GM19240 (cell line): ENCODE data around the gene LPCAT1.
"Not testable (repeated sequence)": the region's sequence is repeated elsewhere in the genome, so short reads cannot be mapped to it uniquely, and the experiment has no call there.

Source experiments
- DNase-seq: peaks from one replicate; pipeline ENCODE4 v3.0.0; 2011; ENCODE audit warnings: low spot score; ENCODE audit not compliant: insufficient read length

LPCAT1 gene

DNA sequence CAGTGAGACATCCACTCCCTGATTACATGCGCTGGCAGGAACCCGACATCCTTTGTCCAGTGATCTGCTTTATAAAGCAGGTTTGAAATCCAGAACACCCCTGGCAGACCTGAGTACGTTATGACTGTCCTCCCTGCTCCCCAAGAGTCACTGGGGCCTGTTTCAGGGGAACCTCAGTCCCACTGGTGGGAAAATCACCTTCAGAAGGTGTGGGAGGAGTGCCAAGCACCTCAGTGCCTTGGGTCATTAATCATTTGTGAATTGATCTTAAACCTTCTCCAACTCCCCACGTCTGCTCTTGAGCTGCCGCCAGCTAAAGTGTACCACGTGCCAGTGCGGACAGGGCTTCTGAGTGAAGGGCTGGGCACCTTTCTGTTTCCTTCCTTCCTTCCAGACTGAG, 94.7 kb downstream of the LPCAT1 start:
- no peak for DNase-seq

DNA sequence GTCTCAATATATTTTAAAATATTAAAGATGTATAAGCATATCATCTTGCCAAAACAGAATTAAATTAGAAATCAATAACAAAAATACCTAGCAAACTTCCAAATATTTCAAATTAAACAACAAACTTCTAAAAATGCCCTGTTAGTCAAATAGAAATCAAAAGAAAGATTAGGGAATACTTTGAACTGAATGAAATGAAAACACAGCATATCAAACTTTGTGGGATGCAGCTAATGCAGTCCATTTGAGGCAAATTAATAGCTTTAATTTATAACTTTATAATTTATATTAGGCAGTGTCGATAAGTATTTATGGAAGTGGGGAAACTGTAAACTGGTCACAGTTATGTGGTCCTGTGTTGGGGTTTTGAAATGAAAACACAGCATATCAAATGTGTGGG, 95.7 kb downstream of the LPCAT1 start:
- no peak for DNase-seq

DNA sequence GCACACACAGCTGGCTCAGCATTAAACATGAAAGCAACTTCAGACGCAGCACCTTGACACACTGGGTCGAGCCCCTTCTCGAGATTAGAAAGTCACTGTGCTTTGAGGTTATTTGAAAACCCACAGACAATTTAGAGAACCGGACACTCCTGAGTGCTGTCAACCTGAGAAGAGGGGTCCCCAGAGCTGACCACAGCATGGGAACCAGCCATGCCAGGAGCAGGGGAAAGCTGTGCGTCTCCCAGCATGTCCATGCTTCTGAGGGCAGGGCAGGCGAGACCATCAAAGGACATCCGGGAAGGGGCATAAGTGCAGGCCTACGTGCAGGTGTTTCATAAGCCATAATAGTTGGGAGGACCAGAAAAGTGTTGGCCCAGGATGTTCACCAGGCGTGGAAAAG, 99.0 kb downstream of the LPCAT1 start:
- no peak for DNase-seq

DNA sequence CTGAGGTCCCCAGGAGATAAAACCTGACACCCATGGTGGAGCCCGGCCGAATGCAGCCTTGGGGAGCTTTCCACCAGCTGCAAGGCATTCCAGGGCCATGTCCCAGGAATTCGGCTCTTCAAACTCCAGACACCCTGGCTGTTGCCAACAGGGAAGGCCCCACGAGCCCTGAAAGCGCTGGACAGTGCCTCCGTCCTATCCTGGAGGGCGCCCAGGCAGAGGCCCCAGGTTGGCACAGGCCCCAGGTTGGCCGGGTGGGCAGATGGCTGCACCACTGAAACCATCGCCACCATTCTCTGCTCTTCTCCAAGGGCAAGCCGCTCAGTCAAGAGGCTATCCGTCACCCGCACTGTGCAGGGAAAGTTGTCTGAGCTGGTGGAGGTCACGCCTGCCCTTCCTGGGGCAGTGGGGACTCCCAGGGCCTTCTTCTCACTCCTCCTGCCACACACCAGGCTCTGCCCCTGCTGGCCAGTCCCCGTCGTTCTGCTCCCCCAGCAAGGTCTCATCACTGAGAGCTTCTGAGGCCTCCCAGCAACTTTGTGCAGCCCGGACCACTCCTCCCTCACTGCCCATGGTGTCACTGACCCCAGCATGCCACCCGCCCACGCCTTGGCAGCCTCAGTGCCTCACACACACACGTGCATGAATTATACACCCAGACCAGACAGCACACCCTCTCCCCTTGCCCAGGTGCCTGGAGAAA, 99.7 kb downstream of the LPCAT1 start:
- no peak for DNase-seq

GRCh38 chr5:1422522-1422921, 101.2 kb downstream of the LPCAT1 start:
- DNase-seq, result not testable (repeated sequence)

DNA sequence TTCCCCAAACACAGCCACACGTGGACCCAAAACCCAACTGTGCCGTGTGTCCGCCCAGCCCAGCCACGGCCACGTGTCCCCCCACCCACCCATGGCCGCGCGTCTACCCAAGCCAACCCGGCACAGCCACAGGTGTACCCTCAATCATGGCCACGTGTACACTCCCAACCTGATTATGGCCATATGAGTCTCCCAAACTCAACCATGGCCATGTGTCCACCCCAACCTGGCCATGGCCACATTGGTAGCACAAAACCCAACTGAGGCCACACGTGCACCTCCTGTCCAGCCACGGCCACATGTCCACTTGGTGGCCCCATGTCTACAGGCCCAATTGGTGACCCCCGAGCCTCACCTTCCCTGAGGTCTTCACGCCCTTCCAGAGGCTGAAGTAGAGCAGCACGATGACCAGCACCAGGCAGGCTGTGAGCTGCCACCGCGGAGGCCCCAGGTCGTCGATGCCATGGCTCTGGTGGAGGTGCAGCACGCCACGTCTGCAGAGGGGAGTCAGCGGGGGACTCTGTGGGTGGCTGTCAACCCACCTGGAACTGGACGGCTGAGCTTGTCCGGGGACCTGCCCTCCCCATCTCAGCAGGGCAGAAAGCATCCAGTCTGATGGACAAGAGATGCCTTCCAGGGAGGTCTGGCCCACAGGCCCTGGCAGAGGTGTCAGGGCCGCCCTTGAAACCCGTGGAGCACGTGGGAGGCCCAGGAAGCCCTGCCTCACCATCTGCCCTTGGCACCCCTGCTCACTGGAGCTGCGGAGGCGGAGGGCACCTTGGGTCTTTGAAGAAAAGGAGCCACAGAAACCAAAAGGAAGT, 102.0 kb downstream of the LPCAT1 start:
- no peak for DNase-seq

- no peak for DNase-seq
Observed at GRCh38 chr5:1420211-1421195, 103.3 kb downstream of the LPCAT1 start.

- no peak for DNase-seq
Observed at GRCh38 chr5:1419476-1420210, 104.1 kb downstream of the LPCAT1 start.

DNA sequence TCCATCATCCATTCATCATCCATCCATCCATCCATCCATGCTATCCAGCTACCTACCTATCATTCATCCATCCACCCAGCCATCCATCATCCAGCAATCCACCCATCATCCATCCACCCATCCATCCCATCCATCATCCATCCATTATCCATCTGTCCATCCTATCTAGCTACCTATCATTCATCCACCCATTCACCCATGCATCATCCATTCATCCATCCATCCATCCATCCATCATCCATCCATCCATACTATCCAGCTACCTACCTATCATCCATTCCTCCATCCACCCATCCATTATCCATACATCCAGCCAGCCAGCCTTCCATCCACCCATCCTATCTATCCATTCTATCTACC, 104.9 kb downstream of the LPCAT1 start:
- no peak for DNase-seq

DNA sequence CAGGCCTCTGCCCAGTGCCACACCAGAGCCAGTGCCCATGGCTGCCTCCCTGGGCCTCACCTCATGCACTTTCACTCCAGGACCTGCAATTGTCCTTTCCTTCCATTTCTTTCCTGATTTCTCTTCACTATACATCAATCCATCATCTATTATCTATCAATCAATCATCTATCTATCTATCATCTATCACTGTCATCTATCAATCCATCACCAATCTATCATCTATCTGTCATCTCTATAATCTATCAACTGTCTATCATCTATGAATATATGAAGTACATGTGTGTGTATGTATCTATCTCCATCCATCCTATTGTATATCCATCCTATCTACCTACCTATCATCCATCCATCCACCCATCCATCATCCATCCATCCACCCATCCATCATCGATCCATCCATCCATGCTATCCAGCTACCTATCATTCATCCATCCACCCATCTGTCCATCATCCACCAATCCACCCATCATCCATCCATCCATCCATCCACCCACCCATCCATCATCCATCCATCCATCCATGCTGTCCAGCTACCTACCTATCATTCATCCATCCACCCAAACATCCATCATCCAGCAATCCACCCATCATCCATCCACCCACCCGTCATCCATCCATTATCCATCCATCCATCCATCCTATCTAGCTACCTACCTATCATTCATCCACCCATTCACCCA, 105.4 kb downstream of the LPCAT1 start:
- DNase-seq, result no peak

GRCh38 chr5:1417586-1418225, 106.1 kb downstream of the LPCAT1 start:
- DNase-seq, result no peak

DNA sequence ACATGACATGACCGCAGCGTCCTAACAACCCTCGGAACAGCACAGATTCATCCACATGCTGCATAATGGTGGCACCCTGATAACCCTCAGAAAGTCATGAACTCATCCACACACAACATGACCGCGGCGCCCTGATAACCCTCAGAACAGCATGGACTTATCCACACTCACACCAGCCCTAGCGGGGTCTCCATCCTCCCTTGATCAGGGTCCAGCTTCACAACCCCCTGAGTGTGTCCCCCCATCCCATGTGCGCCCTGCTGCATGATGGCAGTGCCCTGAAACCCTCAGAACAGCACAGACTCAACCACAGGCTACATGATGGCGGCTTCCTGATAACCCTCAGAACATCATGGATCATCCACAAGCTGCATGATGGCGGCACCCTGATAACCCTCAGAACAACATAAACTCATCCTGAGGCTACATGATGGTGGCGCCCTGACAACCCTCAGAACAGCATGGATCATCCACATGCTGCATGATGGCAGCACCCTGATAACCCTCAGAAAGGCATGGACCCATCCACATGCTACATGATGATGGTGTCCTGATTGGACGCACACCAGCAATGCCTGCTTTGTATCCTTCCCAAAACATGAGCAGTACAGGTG, 106.8 kb downstream of the LPCAT1 start:
- DNase-seq, result no peak

- no peak for DNase-seq
Observed at GRCh38 chr5:1415626-1416360, 108.0 kb downstream of the LPCAT1 start.

GRCh38 chr5:1415059-1415425, 108.7 kb downstream of the LPCAT1 start:
- DNase-seq, result no peak

GRCh38 chr5:1414311-1415058, 109.3 kb downstream of the LPCAT1 start:
- no peak for DNase-seq

DNA sequence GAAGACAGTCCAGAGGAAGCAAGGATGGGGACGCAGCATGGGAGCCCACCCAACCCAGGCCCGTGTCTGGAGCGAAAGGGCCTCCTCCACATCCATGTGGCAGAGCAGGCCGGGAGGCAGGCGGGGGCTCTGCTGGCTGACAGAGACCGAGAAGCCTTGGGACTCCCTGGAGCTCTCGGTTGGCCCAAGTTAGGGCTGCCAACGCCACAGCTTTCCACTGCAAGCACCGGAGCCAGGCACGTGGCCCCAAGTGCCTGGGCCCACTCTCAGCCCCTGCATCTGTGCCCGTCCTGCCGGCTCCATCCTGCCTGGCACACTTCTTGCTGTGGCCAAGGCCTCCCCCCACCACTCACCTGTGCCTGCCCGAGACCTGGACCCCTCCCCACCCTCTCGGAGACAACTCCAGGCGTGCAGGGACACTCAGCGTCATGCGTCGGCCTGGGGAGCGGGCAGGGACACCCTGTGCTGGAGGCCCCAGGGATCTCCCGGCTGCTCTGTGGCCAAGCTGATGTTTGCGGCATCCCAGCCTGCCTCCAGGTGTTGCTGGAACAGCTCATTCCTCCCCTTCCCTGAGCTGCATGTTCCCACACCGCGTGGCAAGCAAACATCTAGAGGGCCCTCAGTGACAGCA, 110.0 kb downstream of the LPCAT1 start:
- no peak for DNase-seq

DNA sequence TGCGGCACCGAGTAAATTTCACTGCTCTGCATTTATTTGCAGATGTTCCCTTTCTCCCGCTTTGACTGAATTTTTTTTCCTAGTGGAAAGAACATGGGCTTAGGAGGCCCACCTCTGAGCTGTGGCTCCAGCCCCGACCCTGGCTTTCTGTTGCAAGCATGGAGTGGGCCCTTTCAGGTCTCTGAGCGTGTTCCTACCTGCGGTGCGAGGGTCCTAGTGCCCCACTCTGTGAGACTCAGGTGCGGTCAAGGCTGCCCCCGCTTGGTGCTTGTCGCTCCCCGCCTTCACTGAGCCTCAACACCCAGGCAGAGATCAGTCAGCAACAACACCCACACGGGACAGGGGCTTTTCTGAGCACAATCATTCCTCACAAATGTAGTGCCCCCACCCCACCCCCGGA, 110.5 kb downstream of the LPCAT1 start:
- DNase-seq, result no peak

DNA sequence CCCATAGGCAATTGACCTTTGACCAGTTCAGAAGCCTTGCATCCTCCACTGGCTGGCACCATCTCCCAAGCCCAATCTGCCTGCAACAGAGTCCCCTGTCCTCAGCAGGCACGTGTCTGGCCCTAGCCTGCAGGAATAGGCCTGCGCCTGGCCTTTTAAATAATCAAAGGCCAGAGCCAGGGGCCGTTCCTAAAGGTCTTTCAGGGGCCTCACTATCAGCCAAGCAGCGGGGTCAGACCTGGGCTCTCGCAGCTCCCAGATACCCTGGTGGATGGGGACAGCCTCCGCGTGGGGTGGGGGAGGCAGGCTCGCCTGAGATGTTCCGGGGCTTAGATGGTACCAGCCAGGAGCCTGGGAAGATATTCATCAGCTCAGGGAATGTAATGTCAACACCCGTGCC, 111.1 kb downstream of the LPCAT1 start:
- DNase-seq, result no peak
